Fibroblast of mammary gland (primary cell): ENCODE measurements around the gene SERTAD3.
A peak's percentile ranks its signal among the peaks of the same experiment; 100 is the strongest.

ENCODE experiments used
- DNase-seq: peaks from one replicate; pipeline ENCODE4 v3.0.0-alpha.2; 2010; ENCODE audit warnings: low read depth
- H3K4me3 ChIP-seq: 2 replicates; pipeline ENCODE4 v1.5.1; 2011; ENCODE audit warnings: low read depth, mild to moderate bottlenecking, low read length, moderate library complexity; ENCODE audit not compliant: control insufficient read depth
- CTCF ChIP-seq: conservative IDR thresholded peaks from 2 replicates; pipeline ENCODE4 v1.5.1; 2011; ENCODE audit warnings: low read depth, low read length, inconsistent platforms; ENCODE audit not compliant: control insufficient read depth, insufficient read depth

The SERTAD3 gene

GRCh38 chr19:40395956-40396355 is 48.2 kb downstream of the SERTAD3 start:
- TF ChIP-seq CTCF = no peak

GRCh38 chr19:40394816-40395210 is 49.3 kb downstream of the SERTAD3 start:
- TF ChIP-seq CTCF = no peak
- no peak overlapping the region for H3K4me3 ChIP-seq
- no peak for DNase-seq

More at GRCh38 chr19:40395956-40396355, 48.2 kb downstream of the SERTAD3 start:
- no peak overlapping the region for H3K4me3 ChIP-seq
- DNase-seq = no peak

- DNase-seq = no peak
- no peak for TF ChIP-seq CTCF
- H3K4me3 ChIP-seq = no peak overlapping the region
These were observed 50.0 kb downstream of the SERTAD3 start for GRCh38 chr19:40393894-40394815.

GRCh38 chr19:40392894-40393517 is 51.1 kb downstream of the SERTAD3 start:
- peak; percentile 21 for TF ChIP-seq CTCF
- DNase-seq = no peak
- H3K4me3 ChIP-seq = no peak overlapping the region

- TF ChIP-seq CTCF = no peak
- no peak overlapping the region for H3K4me3 ChIP-seq
- DNase-seq = no peak
These were observed 52.0 kb downstream of the SERTAD3 start for GRCh38 chr19:40392123-40392522.
